A673 (cell line): ENCODE data around the gene SLC38A4.

Source experiments
- CTCF ChIP-seq: fragments of 300-800, 200-600 bp; sonication (generic); conservative IDR thresholded peaks from 2 replicates; pipeline ENCODE4 v1.5.1; 2017; ENCODE audit warnings: low read depth, mild to moderate bottlenecking, antibody characterized with exemption, low read length, moderate library complexity, mixed read lengths
- EZH2 ChIP-seq: fragments of 200-600 bp; sonication (generic); IDR thresholded peaks from 2 replicates; pipeline ENCODE4 v1.6.1; 2017; ENCODE audit warnings: borderline replicate concordance, low read depth, mild to moderate bottlenecking, mixed read lengths, antibody characterized with exemption, low read length; ENCODE audit not compliant: poor library complexity, severe bottlenecking

- no peak for TF ChIP-seq CTCF
- TF ChIP-seq EZH2: no peak
Measured at GRCh38 chr12:46787496-46788055, 38.2 kb downstream of the SLC38A4 start.
